AG09309 (cell line): ENCODE results near the gene HLF.

Experiments used
- DNase-seq: peaks from one replicate; pipeline ENCODE4 v3.0.0-alpha.2; 2010; ENCODE audit warnings: low read depth
- H3K4me3 ChIP-seq: 2 replicates; pipeline ENCODE4 v1.5.1; 2011; ENCODE audit warnings: mild to moderate bottlenecking, low read depth, low read length, moderate library complexity; ENCODE audit not compliant: control insufficient read depth
- CTCF ChIP-seq: IDR thresholded peaks from 2 replicates; pipeline ENCODE4 v1.5.1; 2011; ENCODE audit warnings: mild to moderate bottlenecking, low read depth, low read length, inconsistent platforms; ENCODE audit not compliant: insufficient read depth, control insufficient read depth; ENCODE audit errors: missing control alignments

HLF gene

GRCh38 chr17:55299890-55300289, 35.1 kb downstream of the HLF start:
- no peak overlapping the region for H3K4me3 ChIP-seq
- TF ChIP-seq CTCF: no peak
- no peak for DNase-seq

GRCh38 chr17:55300479-55301290, 35.9 kb downstream of the HLF start:
- no peak for TF ChIP-seq CTCF
- no peak for DNase-seq

GRCh38 chr17:55301521-55302406, 37.0 kb downstream of the HLF start:
- DNase-seq: no peak

More at GRCh38 chr17:55300479-55301290, 35.9 kb downstream of the HLF start:
- no peak overlapping the region for H3K4me3 ChIP-seq

GRCh38 chr17:55302407-55302787, 37.6 kb downstream of the HLF start:
- TF ChIP-seq CTCF: no peak
- DNase-seq: no peak
- H3K4me3 ChIP-seq: no peak overlapping the region

More at GRCh38 chr17:55301521-55302406, 37.0 kb downstream of the HLF start:
- no peak for TF ChIP-seq CTCF
- H3K4me3 ChIP-seq: no peak overlapping the region

- no peak for DNase-seq
- no peak overlapping the region for H3K4me3 ChIP-seq
- TF ChIP-seq CTCF: no peak
These were observed 38.3 kb downstream of the HLF start for GRCh38 chr17:55303008-55303493.

- H3K4me3 ChIP-seq: no peak overlapping the region
- peak; percentile 1 for TF ChIP-seq CTCF
- no peak for DNase-seq
These were observed 39.0 kb downstream of the HLF start for GRCh38 chr17:55303701-55304145.
